ENCODE data around the gene GPRC5D.

The GPRC5D gene

GRCh38 chr12:12917517-12917916 is 34.5 kb downstream of the GPRC5D start:
- no peak for TF ChIP-seq CTCF (IDR thresholded peaks at IDR 0.05; ENCODE audit: control extremely low read depth, extremely low read depth, low read depth, missing control alignments)
- ChIA-PET CTCF (interaction anchor here (1.4 to 5.9 kb wide), 3 partner anchors 25 to 294 kb away, joined by 3 to 117 read pairs (median 14); no protein-coding TSS in a partner anchor), POLR2A (no interaction called here)
- DNase-seq (ENCODE audit: extremely low spot score), result no peak

- peak; percentile 82 for DNase-seq (ENCODE audit: extremely low spot score)
- POLR2A ChIA-PET, result no interaction called here
- peak; percentile 96 for TF ChIP-seq CTCF (IDR thresholded peaks at IDR 0.05; ENCODE audit: control extremely low read depth, extremely low read depth, low read depth, missing control alignments)
- CTCF ChIA-PET, result interaction anchor here (0.6 to 5.9 kb wide), 48 partner anchors 8 to 740 kb away, joined by 3 to 117 read pairs (median 4); partner anchors contain the start of genes FAM234B and GPRC5A
Observed at GRCh38 chr12:12916135-12916944, 35.6 kb downstream of the GPRC5D start.

GRCh38 chr12:12915656-12916055 is 36.3 kb downstream of the GPRC5D start:
- DNase-seq (ENCODE audit: extremely low spot score), result no peak
- no peak for TF ChIP-seq CTCF (IDR thresholded peaks at IDR 0.05; ENCODE audit: control extremely low read depth, extremely low read depth, low read depth, missing control alignments)
- ChIA-PET POLR2A (no interaction called here), CTCF (interaction anchor here (0.8 to 5.9 kb wide), 33 partner anchors 8 to 580 kb away, joined by 3 to 117 read pairs (median 4); partner anchors contain the start of gene FAM234B)

GRCh38 chr12:12912711-12913110 is 39.3 kb downstream of the GPRC5D start:
- ChIA-PET CTCF (interaction anchor here (1.4 to 5.9 kb wide), 3 partner anchors 21 to 535 kb away, joined by 3 to 117 read pairs (median 4); no protein-coding TSS in a partner anchor), POLR2A (no interaction called here)
- no peak for DNase-seq (ENCODE audit: extremely low spot score)
- TF ChIP-seq CTCF (IDR thresholded peaks at IDR 0.05; ENCODE audit: control extremely low read depth, extremely low read depth, low read depth, missing control alignments), result no peak

GRCh38 chr12:12909995-12910420 is 42.0 kb downstream of the GPRC5D start:
- ChIA-PET POLR2A (no interaction called here), CTCF (interaction anchor here (1.1 kb wide), 1 partner anchor 19 kb away, joined by 4 read pairs; the partner anchor contains the start of gene GPRC5A)
- TF ChIP-seq CTCF (IDR thresholded peaks at IDR 0.05; ENCODE audit: control extremely low read depth, extremely low read depth, low read depth, missing control alignments), result no peak
- DNase-seq (ENCODE audit: extremely low spot score), result no peak

- CTCF ChIA-PET, result interaction anchor here (1.1 to 2.2 kb wide), 3 partner anchors 12 to 302 kb away, joined by 3 to 10 read pairs (median 4); partner anchors contain the start of gene GPRC5A
- peak; percentile 38 for DNase-seq (ENCODE audit: extremely low spot score)
Observed at GRCh38 chr12:12909228-12909994, 42.6 kb downstream of the GPRC5D start.

More at GRCh38 chr12:12909228-12909994, 42.6 kb downstream of the GPRC5D start:
- POLR2A ChIA-PET, result no interaction called here
- no peak for TF ChIP-seq CTCF (IDR thresholded peaks at IDR 0.05; ENCODE audit: control extremely low read depth, extremely low read depth, low read depth, missing control alignments)

All from GM10248 (cell line).